ENCODE results near the gene PKNOX2. TPM values are rescaled to one million over a fixed set of nuclear protein-coding genes. Genes with fewer than 3 reads are reported as not detected.

PKNOX2 gene
- total RNA-seq, 6 experiments from 2014 or later = 0.09 to 0.31 (median 0.14) TPM

DNA sequence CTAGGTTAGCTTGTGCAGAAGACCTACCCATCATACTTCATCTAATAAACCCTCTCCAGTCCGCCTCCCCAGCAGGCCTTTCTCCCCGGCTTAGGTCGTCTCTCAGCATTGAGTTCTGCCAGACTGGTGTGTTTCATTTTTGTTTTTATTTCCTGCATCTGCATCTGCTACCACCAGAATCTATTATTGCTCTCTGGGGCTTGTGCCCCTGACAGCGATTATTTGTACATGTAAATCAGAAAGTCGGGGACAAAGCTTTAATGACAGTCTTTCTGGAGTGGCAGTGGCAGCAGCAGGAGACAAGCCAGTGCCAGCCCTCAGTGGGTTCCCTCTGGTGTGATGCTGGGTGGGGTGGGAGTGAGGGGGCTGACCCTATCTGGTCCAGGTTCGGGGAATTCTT is 127.5 kb downstream of the PKNOX2 start:
- intact Hi-C loops (cut with DNase I) = no loop called here
- no peak overlapping the region for H3K27ac ChIP-seq
- WGBS (ENCODE audit: insufficient coverage, low coverage, low lambda C conversion rate, missing lambda C conversion rate) = 74% methylated on average over 5 of the region's 6 CpGs
- H3K4me3 ChIP-seq = no peak overlapping the region
- ATAC-seq (no peak), DNase-seq (no peak)
- H3K27me3 ChIP-seq = no peaks in the 10 kb centered on the region
- H3K4me1 ChIP-seq = peaks cover 0 to 21% (median 5%) of the 10 kb centered on the region in 4 donors
- H3K36me3 ChIP-seq = no peaks in the 10 kb centered on the region
- H3K9me3 ChIP-seq = no peaks in the 10 kb centered on the region
- no peak for TF ChIP-seq POLR2A (IDR thresholded peaks at IDR 0.05)
- TF ChIP-seq, protein P1, sequence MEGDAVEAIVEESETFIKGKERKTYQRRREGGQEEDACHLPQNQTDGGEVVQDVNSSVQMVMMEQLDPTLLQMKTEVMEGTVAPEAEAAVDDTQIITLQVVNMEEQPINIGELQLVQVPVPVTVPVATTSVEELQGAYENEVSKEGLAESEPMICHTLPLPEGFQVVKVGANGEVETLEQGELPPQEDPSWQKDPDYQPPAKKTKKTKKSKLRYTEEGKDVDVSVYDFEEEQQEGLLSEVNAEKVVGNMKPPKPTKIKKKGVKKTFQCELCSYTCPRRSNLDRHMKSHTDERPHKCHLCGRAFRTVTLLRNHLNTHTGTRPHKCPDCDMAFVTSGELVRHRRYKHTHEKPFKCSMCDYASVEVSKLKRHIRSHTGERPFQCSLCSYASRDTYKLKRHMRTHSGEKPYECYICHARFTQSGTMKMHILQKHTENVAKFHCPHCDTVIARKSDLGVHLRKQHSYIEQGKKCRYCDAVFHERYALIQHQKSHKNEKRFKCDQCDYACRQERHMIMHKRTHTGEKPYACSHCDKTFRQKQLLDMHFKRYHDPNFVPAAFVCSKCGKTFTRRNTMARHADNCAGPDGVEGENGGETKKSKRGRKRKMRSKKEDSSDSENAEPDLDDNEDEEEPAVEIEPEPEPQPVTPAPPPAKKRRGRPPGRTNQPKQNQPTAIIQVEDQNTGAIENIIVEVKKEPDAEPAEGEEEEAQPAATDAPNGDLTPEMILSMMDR (IDR thresholded peaks at IDR 0.05) = no peak

DNA sequence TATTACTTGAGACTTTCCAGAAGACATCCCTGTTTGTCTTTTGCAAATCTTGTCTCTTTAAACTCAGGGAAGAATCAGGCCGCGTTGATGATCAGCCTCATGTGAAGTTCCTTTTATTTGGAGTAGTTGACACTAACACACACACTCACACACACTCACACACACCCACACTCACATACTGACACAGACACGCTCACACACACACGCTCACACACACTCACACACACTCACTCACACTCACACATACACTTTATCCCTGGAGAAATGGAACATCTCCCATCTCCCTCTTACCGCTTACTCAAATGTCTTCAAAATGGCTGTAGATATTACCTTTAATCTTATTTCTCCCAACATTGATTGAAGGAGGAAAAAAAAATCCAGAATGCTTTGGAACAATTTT is 129.0 kb downstream of the PKNOX2 start:
- Histone ChIP-seq H3K4me3 (no peak overlapping the region), H3K36me3 (no peaks in the 10 kb centered on the region), H3K9me3 (no peaks in the 10 kb centered on the region), H3K27me3 (no peaks in the 10 kb centered on the region), H3K4me1 (peaks cover 0 to 19% (median 4%) of the 10 kb centered on the region in 4 donors), H3K27ac (no peak overlapping the region)
- intact Hi-C loops (cut with DNase I) = no loop called here
- ATAC-seq (no peak), DNase-seq (no peak)
- 86% methylated on average over 5 of the region's 5 CpGs for WGBS (ENCODE audit: insufficient coverage, low coverage, low lambda C conversion rate, missing lambda C conversion rate)
- TF ChIP-seq POLR2A (IDR thresholded peaks at IDR 0.05) = no peak
- TF ChIP-seq, protein P1 (IDR thresholded peaks at IDR 0.05) = no peak

DNA sequence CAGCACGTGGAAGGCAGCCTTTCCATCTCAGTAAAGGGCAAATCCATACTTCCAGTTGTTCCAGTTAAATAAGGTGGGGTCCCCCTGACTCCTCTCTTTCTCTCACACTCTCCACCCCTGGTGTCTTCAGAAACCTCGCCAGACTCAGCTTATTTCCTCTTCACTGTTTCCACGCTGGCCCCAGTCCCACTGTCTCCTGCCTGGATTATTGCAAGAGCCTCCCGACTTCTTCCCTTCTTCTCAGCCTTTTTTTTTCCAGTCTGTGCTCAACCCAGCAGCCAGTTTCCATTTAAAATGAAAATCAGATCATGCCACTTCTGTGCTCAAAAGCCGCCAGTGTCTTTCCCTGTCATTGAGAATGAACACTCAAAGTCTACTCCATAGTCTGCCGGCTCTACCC is 131.4 kb downstream of the PKNOX2 start:
- ATAC-seq (no peak), DNase-seq (no peak)
- intact Hi-C loops (cut with DNase I) = no loop called here
- H3K27me3 ChIP-seq = no peaks in the 10 kb centered on the region
- H3K9me3 ChIP-seq = no peaks in the 10 kb centered on the region
- no peak overlapping the region for H3K4me3 ChIP-seq
- H3K36me3 ChIP-seq = no peaks in the 10 kb centered on the region
- no peak for TF ChIP-seq POLR2A (IDR thresholded peaks at IDR 0.05)
- TF ChIP-seq, protein P1 (IDR thresholded peaks at IDR 0.05) = no peak
- H3K27ac ChIP-seq = no peak overlapping the region
- 61% methylated on average over 6 of the region's 6 CpGs for WGBS (ENCODE audit: insufficient coverage, low coverage, low lambda C conversion rate, missing lambda C conversion rate)
- no peaks in the 10 kb centered on the region for H3K4me1 ChIP-seq

DNA sequence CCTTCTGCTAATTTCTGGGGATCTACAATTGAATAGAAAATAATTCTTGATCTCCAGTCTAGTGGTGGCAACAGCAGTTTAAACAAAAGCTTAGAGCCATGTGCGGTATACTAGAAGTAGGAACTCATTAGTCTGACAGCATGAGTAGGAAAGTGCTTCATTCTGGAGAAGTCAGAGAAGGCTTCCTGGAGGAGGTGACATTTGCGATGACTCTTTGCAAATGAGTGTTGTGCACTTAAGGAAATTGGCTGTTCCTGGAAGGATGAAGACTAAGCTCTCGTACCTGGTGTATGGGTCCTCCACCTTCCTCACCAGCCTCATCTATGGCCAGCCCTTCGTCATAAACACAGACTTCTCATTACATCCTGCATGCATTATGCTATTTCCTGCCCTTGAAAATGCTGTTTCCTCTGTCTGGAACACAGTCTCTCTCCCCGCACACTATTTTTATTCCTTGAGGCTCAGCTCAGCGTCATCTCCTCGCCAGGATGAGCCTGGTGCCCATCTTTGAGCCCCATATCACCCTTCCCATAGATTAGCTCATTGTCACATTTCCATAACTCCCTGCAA is 132.9 kb downstream of the PKNOX2 start:
- DNase-seq (no peak), ATAC-seq (no peak)
- intact Hi-C loops (cut with DNase I) = no loop called here
- Histone ChIP-seq H3K4me1 (no peaks in the 10 kb centered on the region), H3K27me3 (no peaks in the 10 kb centered on the region), H3K9me3 (no peaks in the 10 kb centered on the region), H3K4me3 (no peak overlapping the region), H3K27ac (no peak overlapping the region), H3K36me3 (no peaks in the 10 kb centered on the region)
- WGBS (ENCODE audit: insufficient coverage, low coverage, low lambda C conversion rate, missing lambda C conversion rate) = 38% methylated on average over 7 of the region's 7 CpGs
- TF ChIP-seq, protein P1 (IDR thresholded peaks at IDR 0.05) = no peak
- no peak for TF ChIP-seq POLR2A (IDR thresholded peaks at IDR 0.05)
